Cardiac muscle cell (in vitro differentiated cells and primary cell): ENCODE measurements around the gene KLK4. TPM values are rescaled to one million over a fixed set of nuclear protein-coding genes. Genes with fewer than 3 reads are reported as not detected.

ENCODE experiments used
- DNase-seq, 2 donors: peaks; one replicate each; pipeline versions ENCODE4 v3.0.0 to v3.0.0-alpha.2; 2010 to 2017; ENCODE audit warnings: low read depth in 1 of 2, low spot score in 1 of 2
- H3K27ac ChIP-seq: fragments of 200-600 bp; sonication (generic); 2 replicates; pipeline ENCODE4 v1.5.1; 2016
- H3K27me3 ChIP-seq: fragments of 200-600 bp; sonication (generic); 2 replicates; pipeline ENCODE4 v1.6.0; 2016; ENCODE audit warnings: control low read depth
- H3K36me3 ChIP-seq: fragments of 200-600 bp; sonication (generic); 2 replicates; pipeline ENCODE4 v1.5.1; 2016; ENCODE audit warnings: control low read depth
- H3K4me1 ChIP-seq: fragments of 200-600 bp; sonication (generic); 2 replicates; pipeline ENCODE4 v1.8.1; 2017; ENCODE audit warnings: low read depth, mild to moderate bottlenecking, mixed run types
- H3K4me3 ChIP-seq: fragments of 200-600 bp; sonication (generic); 2 replicates; pipeline ENCODE4 v1.5.1; 2016; ENCODE audit warnings: mild to moderate bottlenecking
- H3K9me3 ChIP-seq: fragments of 200-600 bp; sonication (generic); 2 replicates; pipeline ENCODE4 v1.5.1; 2017; ENCODE audit warnings: low read depth, mild to moderate bottlenecking, control low read depth
- polyA plus RNA-seq: library from polyadenylated mRNA; unstranded; fragments of >200 nt; fragmentation: Nextera tagmentation; extraction: Ambion mirVana; gene quantifications from 2 replicates; pipeline ENCODE4 v1.2.1, GENCODE V29; 2016
- total RNA-seq: library from RNA; depleted of rRNA; stranded (reverse); fragments of >200 nt; gene quantifications from 2 replicates; pipeline ENCODE4 v1.2.3, GENCODE V29; 2016
- TF ChIP-seq, protein P1 (sequence below): IDR thresholded peaks from 2 replicates; pipeline ENCODE4 v1.5.1; 2012; ENCODE audit warnings: low read depth, mild to moderate bottlenecking, low read length

The KLK4 gene
- total and polyA plus RNA-seq, 2 experiments from 2014 or later: not detected

DNA sequence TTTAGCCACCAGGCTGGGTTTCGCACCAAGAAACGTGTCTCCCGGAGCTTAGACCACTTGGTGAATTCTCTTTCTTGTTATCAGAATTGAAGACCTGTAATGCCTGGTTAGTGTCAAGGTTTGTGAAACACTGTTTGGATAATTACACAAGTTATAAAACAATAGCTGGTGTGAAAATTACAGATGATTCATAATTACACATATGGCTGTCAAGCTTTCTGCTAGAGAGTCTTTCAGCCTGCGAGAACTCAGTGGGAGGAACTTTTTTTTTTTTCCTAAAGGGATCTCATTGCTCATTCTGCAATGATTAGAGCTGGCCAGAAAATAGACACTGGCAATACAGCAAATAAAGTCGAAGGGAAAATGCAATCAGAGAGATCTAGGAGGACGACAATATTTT is 13.4 kb upstream of the KLK4 start:
- Histone ChIP-seq H3K36me3 (no peaks in the 10 kb centered on the region), H3K9me3 (no peaks in the 10 kb centered on the region), H3K4me3 (no peak overlapping the region), H3K27ac (no peak overlapping the region), H3K27me3 (peaks cover 27% of the 10 kb centered on the region), H3K4me1 (no peaks in the 10 kb centered on the region)
- DNase-seq: peak in 1 of 2 donors; percentile 16
- TF ChIP-seq, protein P1, sequence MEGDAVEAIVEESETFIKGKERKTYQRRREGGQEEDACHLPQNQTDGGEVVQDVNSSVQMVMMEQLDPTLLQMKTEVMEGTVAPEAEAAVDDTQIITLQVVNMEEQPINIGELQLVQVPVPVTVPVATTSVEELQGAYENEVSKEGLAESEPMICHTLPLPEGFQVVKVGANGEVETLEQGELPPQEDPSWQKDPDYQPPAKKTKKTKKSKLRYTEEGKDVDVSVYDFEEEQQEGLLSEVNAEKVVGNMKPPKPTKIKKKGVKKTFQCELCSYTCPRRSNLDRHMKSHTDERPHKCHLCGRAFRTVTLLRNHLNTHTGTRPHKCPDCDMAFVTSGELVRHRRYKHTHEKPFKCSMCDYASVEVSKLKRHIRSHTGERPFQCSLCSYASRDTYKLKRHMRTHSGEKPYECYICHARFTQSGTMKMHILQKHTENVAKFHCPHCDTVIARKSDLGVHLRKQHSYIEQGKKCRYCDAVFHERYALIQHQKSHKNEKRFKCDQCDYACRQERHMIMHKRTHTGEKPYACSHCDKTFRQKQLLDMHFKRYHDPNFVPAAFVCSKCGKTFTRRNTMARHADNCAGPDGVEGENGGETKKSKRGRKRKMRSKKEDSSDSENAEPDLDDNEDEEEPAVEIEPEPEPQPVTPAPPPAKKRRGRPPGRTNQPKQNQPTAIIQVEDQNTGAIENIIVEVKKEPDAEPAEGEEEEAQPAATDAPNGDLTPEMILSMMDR: no peak

DNA sequence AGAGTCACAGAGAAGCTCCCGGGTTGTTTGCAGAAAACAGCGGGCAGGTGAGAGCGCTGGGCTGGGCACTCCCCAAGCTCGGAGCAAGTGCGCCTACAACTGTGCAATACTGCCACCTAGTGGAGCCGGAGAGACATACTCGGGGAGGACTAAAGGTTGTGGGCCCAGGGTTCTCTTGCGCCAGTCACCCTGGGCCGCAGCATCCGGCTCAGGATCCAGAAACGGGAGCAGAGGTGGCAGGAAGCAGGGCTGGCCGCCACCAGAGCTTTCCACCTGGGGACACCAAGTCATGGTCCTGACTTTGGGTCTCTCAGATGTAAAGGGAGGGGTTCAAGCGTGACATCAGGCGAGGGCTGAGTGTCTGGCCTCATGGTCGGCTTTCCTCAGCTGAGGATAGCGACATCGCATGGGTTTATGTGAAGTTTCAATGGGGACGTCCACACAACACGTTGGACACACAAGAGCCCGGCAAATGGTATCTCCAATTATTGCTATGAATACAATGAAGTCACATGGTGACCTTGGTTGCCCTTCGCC is 11.2 kb upstream of the KLK4 start:
- Histone ChIP-seq H3K27me3 (peaks cover 39% of the 10 kb centered on the region), H3K36me3 (no peaks in the 10 kb centered on the region), H3K9me3 (no peaks in the 10 kb centered on the region), H3K4me1 (no peaks in the 10 kb centered on the region), H3K27ac (no peak overlapping the region), H3K4me3 (no peak overlapping the region)
- DNase-seq: peak; percentile 84 to 90
- TF ChIP-seq, protein P1: peak; percentile 90

DNA sequence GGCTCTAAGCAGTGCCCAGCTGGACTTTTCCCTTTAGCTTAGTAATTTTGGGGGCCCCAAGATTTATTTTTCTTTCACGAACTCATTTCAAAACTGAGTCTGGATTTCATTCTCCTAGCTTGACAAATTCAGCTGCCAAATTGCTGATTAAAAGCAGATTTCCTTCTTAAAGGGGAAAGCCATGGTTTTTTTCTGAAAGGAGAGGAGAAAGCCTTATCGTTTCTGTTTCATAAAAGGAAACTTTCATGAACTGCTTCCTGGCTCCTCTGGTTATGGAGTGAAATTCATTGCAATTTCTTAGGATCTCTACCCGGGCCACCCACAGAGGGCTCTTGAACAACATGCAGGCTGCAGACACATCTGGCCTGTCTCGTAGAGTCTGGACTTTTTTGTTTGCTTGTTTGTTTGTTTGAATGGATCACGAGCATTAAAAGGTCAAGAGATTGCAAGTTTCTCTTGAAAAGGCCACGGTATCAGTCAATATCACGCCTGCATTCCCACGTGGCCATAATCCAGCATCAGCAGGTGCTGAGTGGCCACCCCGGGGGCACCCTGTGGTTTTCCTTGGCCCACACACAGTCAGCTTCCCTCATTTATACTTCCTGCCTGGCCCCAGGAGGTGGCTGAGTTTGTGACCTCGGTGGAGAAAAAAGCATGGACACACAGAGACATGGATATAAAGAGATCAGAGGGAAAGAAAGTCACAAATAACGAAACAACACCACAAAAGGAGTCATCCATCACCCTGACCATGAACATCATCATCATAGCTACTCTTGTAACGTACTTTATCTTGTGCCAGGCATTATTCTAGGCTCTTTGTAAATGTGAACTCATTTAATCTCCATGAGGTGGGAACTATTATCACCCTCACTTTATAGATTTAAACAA is 10.5 kb upstream of the KLK4 start:
- H3K9me3 ChIP-seq: no peaks in the 10 kb centered on the region
- no peaks in the 10 kb centered on the region for H3K4me1 ChIP-seq
- DNase-seq: no peak
- H3K27me3 ChIP-seq: peaks cover 45% of the 10 kb centered on the region
- H3K4me3 ChIP-seq: no peak overlapping the region
- TF ChIP-seq, protein P1: no peak
- no peak overlapping the region for H3K27ac ChIP-seq
- H3K36me3 ChIP-seq: no peaks in the 10 kb centered on the region

DNA sequence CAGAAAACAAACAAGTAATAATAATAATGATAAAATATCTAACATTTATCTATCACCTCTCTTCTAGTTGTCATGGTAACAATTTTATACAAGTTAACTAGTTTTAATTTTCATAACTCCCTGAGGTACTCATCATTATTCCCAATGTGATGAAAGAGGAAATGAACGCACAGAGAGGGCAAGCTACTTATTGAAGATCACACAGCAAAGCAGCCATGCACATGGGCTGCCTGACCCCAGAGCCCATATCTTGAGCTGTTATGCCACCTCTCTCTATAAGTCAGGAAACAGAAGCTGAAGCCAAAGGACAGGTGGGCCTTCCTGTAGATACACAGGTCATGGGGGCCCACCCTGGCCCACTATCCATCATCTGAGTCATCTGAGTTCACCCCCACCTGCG is 4.9 kb upstream of the KLK4 start:
- DNase-seq: no peak
- H3K36me3 ChIP-seq: no peaks in the 10 kb centered on the region
- no peaks in the 10 kb centered on the region for H3K9me3 ChIP-seq
- TF ChIP-seq, protein P1: no peak
- H3K4me1 ChIP-seq: no peaks in the 10 kb centered on the region
- peaks cover 71% of the 10 kb centered on the region for H3K27me3 ChIP-seq
- H3K4me3 ChIP-seq: no peak overlapping the region
- no peak overlapping the region for H3K27ac ChIP-seq

DNA sequence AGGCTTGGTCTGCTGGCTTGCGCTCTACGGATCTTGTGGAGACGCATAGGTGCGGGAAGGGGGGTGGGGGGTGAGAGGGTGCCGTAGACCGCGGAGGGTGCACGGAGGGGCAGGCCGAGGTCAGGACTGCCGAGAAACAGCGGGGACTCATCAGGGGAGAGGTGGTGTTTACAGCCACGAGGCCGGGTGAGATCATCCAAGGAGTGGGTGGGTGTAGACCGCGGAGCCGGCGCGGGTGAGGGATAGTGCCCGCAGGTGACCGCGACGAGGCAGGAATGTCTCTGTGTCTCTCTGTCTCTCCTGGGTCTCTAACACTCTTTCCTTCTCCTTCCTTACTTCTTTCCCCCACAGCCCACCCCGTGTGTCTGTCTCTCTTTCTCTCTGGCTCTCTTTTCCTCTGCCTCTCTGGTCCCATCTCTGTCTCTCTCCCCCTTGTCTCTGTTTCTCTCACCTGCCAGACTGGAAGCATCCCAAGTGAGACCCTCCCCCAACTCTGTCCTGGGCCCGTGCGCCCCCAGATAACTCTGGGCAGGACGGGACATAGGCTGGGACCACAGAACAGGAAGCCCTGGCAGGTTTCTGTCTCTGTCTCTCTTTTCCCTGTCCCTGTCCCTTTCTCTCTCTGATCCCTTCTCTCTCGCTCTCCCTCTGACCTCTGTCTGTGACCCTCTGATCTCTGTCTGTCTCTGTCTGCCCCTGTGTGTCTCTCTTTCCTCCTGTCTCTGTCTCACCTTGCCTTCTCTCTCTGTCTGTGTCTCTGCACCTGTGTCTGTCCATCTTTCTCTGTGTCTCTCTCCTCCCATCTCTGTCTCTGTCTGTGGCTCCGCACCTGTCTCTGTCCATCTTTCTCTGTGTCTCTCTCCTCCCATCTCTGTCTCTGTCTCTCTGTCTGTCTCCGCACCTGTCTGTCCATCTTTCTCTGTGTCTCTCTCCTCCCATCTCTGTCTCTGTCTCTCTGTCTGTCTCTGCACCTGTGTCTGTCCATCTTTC is 1.8 kb upstream of the KLK4 start:
- no peak overlapping the region for H3K4me3 ChIP-seq
- no peaks in the 10 kb centered on the region for H3K9me3 ChIP-seq
- DNase-seq: no peak
- TF ChIP-seq, protein P1: no peak
- no peak overlapping the region for H3K27ac ChIP-seq
- H3K27me3 ChIP-seq: peaks cover 78% of the 10 kb centered on the region
- no peaks in the 10 kb centered on the region for H3K4me1 ChIP-seq
- H3K36me3 ChIP-seq: no peaks in the 10 kb centered on the region
